Measurements from ENCODE around the gene GPR152. TPM values are rescaled to one million over a fixed set of nuclear protein-coding genes. Genes with fewer than 3 reads are reported as not detected.
"Not testable (repeated sequence)": the region's sequence is repeated elsewhere in the genome, so short reads cannot be mapped to it uniquely, and the experiment has no call there.

Gene GPR152
- total RNA-seq, 2 donors from 2014 or later: not detected

- Histone ChIP-seq H3K9me3 (no peaks in the 10 kb centered on the region), H3K4me3 (peak within 1 kb of the TSS in 1 of 2 donors; percentile 61), H3K36me3 (replicated peaks in 1 of 2; ENCODE audit: insufficient read depth in 1 of 2, low read depth in 2 of 2) (no peaks in the 10 kb centered on the region), H3K27ac (peak within 1 kb of the TSS; percentile 39 to 94 (median 74)), H3K4me1 (peaks cover 24% of the 10 kb centered on the region), H3K27me3 (no peaks in the 10 kb centered on the region)
- intact Hi-C loops (cut with DNase I): no loop called here
- DNase-seq (peak; percentile 98 to 99 (median 98)), ATAC-seq (peak; percentile 99)
- 9 to 16% methylated on average over 45 to 60 of the region's 60 CpGs for WGBS, 2 donors
- TF ChIP-seq POLR2A (IDR thresholded peaks at IDR 0.05): peak in 2 of 3 donors; percentile 63 to 72
- TF ChIP-seq, protein P1, sequence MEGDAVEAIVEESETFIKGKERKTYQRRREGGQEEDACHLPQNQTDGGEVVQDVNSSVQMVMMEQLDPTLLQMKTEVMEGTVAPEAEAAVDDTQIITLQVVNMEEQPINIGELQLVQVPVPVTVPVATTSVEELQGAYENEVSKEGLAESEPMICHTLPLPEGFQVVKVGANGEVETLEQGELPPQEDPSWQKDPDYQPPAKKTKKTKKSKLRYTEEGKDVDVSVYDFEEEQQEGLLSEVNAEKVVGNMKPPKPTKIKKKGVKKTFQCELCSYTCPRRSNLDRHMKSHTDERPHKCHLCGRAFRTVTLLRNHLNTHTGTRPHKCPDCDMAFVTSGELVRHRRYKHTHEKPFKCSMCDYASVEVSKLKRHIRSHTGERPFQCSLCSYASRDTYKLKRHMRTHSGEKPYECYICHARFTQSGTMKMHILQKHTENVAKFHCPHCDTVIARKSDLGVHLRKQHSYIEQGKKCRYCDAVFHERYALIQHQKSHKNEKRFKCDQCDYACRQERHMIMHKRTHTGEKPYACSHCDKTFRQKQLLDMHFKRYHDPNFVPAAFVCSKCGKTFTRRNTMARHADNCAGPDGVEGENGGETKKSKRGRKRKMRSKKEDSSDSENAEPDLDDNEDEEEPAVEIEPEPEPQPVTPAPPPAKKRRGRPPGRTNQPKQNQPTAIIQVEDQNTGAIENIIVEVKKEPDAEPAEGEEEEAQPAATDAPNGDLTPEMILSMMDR (IDR thresholded peaks at IDR 0.05): peak in 4 of 7 experiments; percentile 31 to 39 (median 36)
Observed at GRCh38 chr11:67482827-67483798, 30.6 kb upstream of the GPR152 start, which contains the start of gene AIP. Gene AIP, plus strand, starts transcription at chr11:67483026. Its CDS starts 133 bp downstream, at chr11:67483159.

- intact Hi-C loops (cut with DNase I): no loop called here
- ATAC-seq (peak; percentile 57), DNase-seq (no peak)
- TF ChIP-seq, protein P1 (IDR thresholded peaks at IDR 0.05): no peak
- TF ChIP-seq POLR2A (IDR thresholded peaks at IDR 0.05): no peak
- 35 to 36% methylated on average over 19 of the region's 19 CpGs for WGBS, 2 donors
- no peaks in the 10 kb centered on the region for H3K36me3 ChIP-seq (replicated peaks in 1 of 2; ENCODE audit: insufficient read depth in 1 of 2, low read depth in 2 of 2)
- H3K9me3 ChIP-seq: no peaks in the 10 kb centered on the region
- H3K4me1 ChIP-seq: peaks cover 24% of the 10 kb centered on the region
- no peaks in the 10 kb centered on the region for H3K27me3 ChIP-seq
- peak overlapping the region; percentile 39 to 94 (median 74) for H3K27ac ChIP-seq
- H3K4me3 ChIP-seq: peak overlapping the region in 1 of 2 donors; percentile 61
Observed at GRCh38 chr11:67482275-67482826, 29.8 kb upstream of the GPR152 start.

DNA sequence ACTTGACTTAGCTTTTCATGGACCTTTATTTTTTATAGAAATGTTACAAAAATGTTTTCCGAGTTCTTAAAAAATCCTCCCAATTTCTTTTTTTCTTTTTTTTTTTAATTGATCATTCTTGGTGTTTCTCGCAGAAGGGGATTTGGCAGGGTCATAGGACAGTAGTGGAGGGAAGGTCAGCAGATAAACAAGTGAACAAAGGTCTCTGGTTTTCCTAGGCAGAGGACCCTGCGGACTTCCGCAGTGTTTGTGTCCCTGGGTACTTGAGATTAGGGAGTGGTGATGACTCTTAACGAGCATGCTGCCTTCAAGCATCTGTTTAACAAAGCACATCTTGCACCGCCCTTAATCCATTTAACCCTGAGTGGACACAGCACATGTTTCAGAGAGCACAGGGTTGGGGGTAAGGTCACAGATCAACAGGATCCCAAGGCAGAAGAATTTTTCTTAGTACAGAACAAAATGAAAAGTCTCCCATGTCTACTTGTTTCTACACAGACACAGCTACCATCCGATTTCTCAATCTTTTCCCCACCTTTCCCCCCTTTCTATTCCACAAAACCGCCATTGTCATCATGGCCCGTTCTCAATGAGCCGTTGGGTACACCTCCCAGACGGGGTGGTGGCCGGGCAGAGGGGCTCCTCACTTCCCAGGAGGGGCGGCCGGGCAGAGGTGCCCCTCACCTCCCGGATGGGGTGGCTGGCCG is 25.0 kb upstream of the GPR152 start:
- H3K27ac ChIP-seq; H3K4me3 ChIP-seq; H3K36me3 ChIP-seq (replicated peaks in 1 of 2; ENCODE audit: insufficient read depth in 1 of 2, low read depth in 2 of 2); intact Hi-C loops (cut with DNase I); H3K27me3 ChIP-seq; DNase-seq; H3K9me3 ChIP-seq; H3K4me1 ChIP-seq; ATAC-seq: not testable (repeated sequence)
- WGBS, 2 donors: 72 to 81% methylated on average over 14 to 15 of the region's 16 CpGs

DNA sequence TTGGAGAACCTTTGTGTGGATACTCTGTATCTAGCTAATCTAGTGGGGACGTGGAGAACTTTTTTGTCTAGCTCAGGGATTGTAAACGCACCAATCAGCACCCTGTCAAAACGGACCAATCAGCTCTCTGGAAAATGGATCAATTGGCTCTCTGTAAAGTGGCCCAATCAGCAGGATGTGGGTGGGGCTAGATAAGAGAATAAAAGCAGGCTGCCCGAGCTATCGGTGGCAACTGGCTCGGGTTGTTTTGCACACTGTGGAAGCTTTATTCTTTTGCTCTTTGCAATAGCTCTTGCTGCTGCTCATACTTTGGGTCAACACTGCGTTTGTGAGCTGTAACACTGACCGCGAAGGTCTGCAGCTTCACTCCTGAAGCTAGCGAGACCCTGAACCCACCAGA is 24.2 kb upstream of the GPR152 start:
- H3K4me3 ChIP-seq; DNase-seq; H3K9me3 ChIP-seq; H3K27me3 ChIP-seq; H3K36me3 ChIP-seq (replicated peaks in 1 of 2; ENCODE audit: insufficient read depth in 1 of 2, low read depth in 2 of 2); ATAC-seq; H3K4me1 ChIP-seq; intact Hi-C loops (cut with DNase I); H3K27ac ChIP-seq: not testable (repeated sequence)
- 62 to 63% methylated on average over 10 of the region's 10 CpGs for WGBS, 2 donors

GRCh38 chr11:67472882-67473281 is 20.4 kb upstream of the GPR152 start:
- intact Hi-C loops (cut with DNase I): no loop called here

More at GRCh38 chr11:67472882-67473281, 20.4 kb upstream of the GPR152 start:
- Histone ChIP-seq H3K4me3 (no peak overlapping the region), H3K27me3 (no peaks in the 10 kb centered on the region), H3K27ac (no peak overlapping the region), H3K36me3 (replicated peaks in 1 of 2; ENCODE audit: insufficient read depth in 1 of 2, low read depth in 2 of 2) (no peaks in the 10 kb centered on the region), H3K4me1 (peaks cover 12% of the 10 kb centered on the region), H3K9me3 (no peaks in the 10 kb centered on the region)
- WGBS, 2 donors: 60 to 79% methylated on average over 6 to 7 of the region's 7 CpGs
- DNase-seq (no peak), ATAC-seq (no peak)
- TF ChIP-seq POLR2A (IDR thresholded peaks at IDR 0.05): no peak
- TF ChIP-seq, protein P1 (IDR thresholded peaks at IDR 0.05): no peak
